Measurements from ENCODE around the gene ZBTB48. TPM values are rescaled to one million over a fixed set of nuclear protein-coding genes. Genes with fewer than 3 reads are reported as not detected.

Gene ZBTB48
- 51.4 TPM for total RNA-seq (2013)
- polyA plus RNA-seq (10 to 100 TPM; 13.2 to 94.2 (median 23.0) TPM), polyA minus RNA-seq (43.2 and 63.2 TPM in 2 replicates), total RNA-seq (6.1 to 29.5 (median 23.1) reads per million in 11 experiments)

DNA sequence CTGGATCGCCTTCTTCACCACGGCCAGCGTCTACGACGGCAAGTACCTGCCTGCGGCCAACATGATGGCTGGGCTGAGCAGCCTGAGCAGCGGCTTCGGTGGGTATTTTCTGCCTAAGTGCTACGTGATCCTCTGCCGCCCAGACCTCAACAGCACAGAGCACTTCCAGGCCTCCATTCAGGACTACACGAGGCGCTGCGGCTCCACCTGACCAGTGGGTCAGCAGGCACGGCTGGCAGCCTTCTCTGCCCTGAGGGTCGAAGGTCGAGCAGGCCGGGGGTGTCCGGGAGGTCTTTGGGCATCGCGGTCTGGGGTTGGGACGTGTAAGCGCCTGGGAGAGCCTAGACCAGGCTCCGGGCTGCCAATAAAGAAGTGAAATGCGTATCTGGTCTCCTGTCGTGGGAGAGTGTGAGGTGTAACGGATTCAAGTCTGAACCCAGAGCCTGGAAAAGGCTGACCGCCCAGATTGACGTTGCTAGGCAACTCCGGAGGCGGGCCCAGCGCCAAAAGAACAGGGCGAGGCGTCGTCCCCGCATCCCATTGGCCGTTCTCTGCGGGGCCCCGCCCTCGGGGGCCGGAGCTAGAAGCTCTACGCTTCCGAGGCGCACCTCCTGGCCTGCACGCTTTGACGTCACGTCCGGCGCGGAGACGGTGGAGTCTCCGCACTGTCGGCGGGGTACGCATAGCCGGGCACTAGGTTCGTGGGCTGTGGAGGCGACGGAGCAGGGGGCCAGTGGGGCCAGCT, at the start of gene ZBTB48:
Gene ZBTB48 (plus strand): TSS at position 621 of the 745 bp plus-strand sequence. CDS start 616 bp downstream, outside the sequence.
- Histone ChIP-seq H2AFZ (ENCODE audit: insufficient read depth, low read depth, low read length, poor library complexity, severe bottlenecking) (peak within 1 kb of the TSS; percentile 70), H3K79me2 (ENCODE audit: insufficient read depth, low read length) (peaks cover 31% of the 10 kb centered on the region), H3K36me3 (replicated peaks in 1 of 2; ENCODE audit: control insufficient read depth in 1 of 2, insufficient read depth in 2 of 2, low read length in 2 of 2) (peaks cover 0 to 4% of the 10 kb centered on the region in 2 donors), H4K20me1 (ENCODE audit: insufficient read depth, low read length) (peaks cover 35% of the 10 kb centered on the region), H3K4me1 (ENCODE audit: control insufficient read depth in 1 of 2, insufficient read depth in 2 of 2, low read length in 2 of 2) (peaks cover 33 to 34% of the 10 kb centered on the region in 2 donors), H3K27ac (ENCODE audit: low read depth in 1 of 2, low read length in 2 of 2) (peak within 1 kb of the TSS; percentile 88 to 97), H3K4me2 (replicated peaks; ENCODE audit: extremely low read depth, low read length, poor library complexity, severe bottlenecking) (peak within 1 kb of the TSS; percentile 88), H3K27me3 (ENCODE audit: control insufficient read depth in 2 of 2, insufficient read depth in 2 of 2, low read length in 2 of 2) (no peaks in the 10 kb centered on the region), H3K9me3 (replicated peaks in 1 of 2; ENCODE audit: control insufficient read depth in 1 of 2, insufficient read depth in 1 of 2, low read length in 2 of 2) (no peaks in the 10 kb centered on the region), H3K9ac (ENCODE audit: insufficient read depth, low read length, poor library complexity, severe bottlenecking) (peak within 1 kb of the TSS; percentile 99), H3K4me3 (replicated peaks in 1 of 3; ENCODE audit: low read depth in 2 of 3, low read length in 3 of 3) (peak within 1 kb of the TSS; percentile 61 to 83 (median 76))
- Mint-ChIP-seq H3K36me3 (peaks cover 5% of the 10 kb centered on the region in 2 donors), H3K27ac (peak within 1 kb of the TSS; percentile 97 to 100 (median 99)), H3K27me3 (ENCODE audit: low read depth in 3 of 3) (peaks cover 0 to 3% (median 1%) of the 10 kb centered on the region in 3 donors), H3K4me3 (peak within 1 kb of the TSS; percentile 96 to 97), H3K9me3 (peaks cover 0 to 3% (median 0%) of the 10 kb centered on the region in 7 donors), H3K4me1 (peaks cover 35% of the 10 kb centered on the region)
- DNase-seq, result peak; percentile 97 to 98 (median 98)
- WGBS (ENCODE audit: insufficient coverage), result 20% methylated on average over 58 of the region's 58 CpGs
- intact Hi-C loops (cut with micrococcal nuclease), result loop anchor here (1.0 to 5.0 kb wide), 3 partner anchors 21 to 38 kb away; partner anchors contain the start of gene PHF13 (in 1 of the 2)
- TF ChIP-seq CTCF (IDR thresholded peaks at IDR 0.05), result no peak

- Histone ChIP-seq H3K36me3 (replicated peaks in 1 of 2; ENCODE audit: control insufficient read depth in 1 of 2, insufficient read depth in 2 of 2, low read length in 2 of 2) (peaks cover 69 to 91% of the 10 kb centered on the region in 2 donors), H3K4me2 (replicated peaks; ENCODE audit: extremely low read depth, low read length, poor library complexity, severe bottlenecking) (no peak overlapping the region), H3K27me3 (ENCODE audit: control insufficient read depth in 2 of 2, insufficient read depth in 2 of 2, low read length in 2 of 2) (no peaks in the 10 kb centered on the region), H3K4me1 (ENCODE audit: control insufficient read depth in 1 of 2, insufficient read depth in 2 of 2, low read length in 2 of 2) (peaks cover 0 to 4% of the 10 kb centered on the region in 2 donors), H4K20me1 (ENCODE audit: insufficient read depth, low read length) (no peaks in the 10 kb centered on the region), H3K9me3 (replicated peaks in 1 of 2; ENCODE audit: control insufficient read depth in 1 of 2, insufficient read depth in 1 of 2, low read length in 2 of 2) (no peaks in the 10 kb centered on the region), H3K79me2 (ENCODE audit: insufficient read depth, low read length) (no peaks in the 10 kb centered on the region), H3K27ac (ENCODE audit: low read depth in 1 of 2, low read length in 2 of 2) (no peak overlapping the region), H2AFZ (ENCODE audit: insufficient read depth, low read depth, low read length, poor library complexity, severe bottlenecking) (no peak overlapping the region), H3K4me3 (replicated peaks in 1 of 3; ENCODE audit: low read depth in 2 of 3, low read length in 3 of 3) (no peak overlapping the region), H3K9ac (ENCODE audit: insufficient read depth, low read length, poor library complexity, severe bottlenecking) (no peak overlapping the region)
- peaks cover 66 to 86% of the 10 kb centered on the region in 2 donors for H3K36me3 Mint-ChIP-seq
- no peak for DNase-seq
- WGBS (ENCODE audit: insufficient coverage), result 100% methylated on average over 9 of the region's 13 CpGs
- no peaks in the 10 kb centered on the region for H3K9me3 Mint-ChIP-seq
- peaks cover 4% of the 10 kb centered on the region for H3K4me1 Mint-ChIP-seq
- intact Hi-C loops (cut with micrococcal nuclease), result no loop called here
- no peak overlapping the region for H3K27ac Mint-ChIP-seq
- H3K4me3 Mint-ChIP-seq, result no peak overlapping the region
- H3K27me3 Mint-ChIP-seq (ENCODE audit: low read depth in 3 of 3), result peaks cover 0 to 2% (median 0%) of the 10 kb centered on the region in 3 donors
- no peak for TF ChIP-seq CTCF (IDR thresholded peaks at IDR 0.05)
These were observed 49.2 kb upstream of the ZBTB48 start for GRCh38 chr1:6530504-6531160.

Data from CD14-positive monocyte (primary cell).